ENCODE measurements around the gene SCRT2. TPM values are rescaled to one million over a fixed set of nuclear protein-coding genes. Genes with fewer than 3 reads are reported as not detected.
A peak's percentile ranks its signal among the peaks of the same experiment; 100 is the strongest.
"Not testable (repeated sequence)": the region's sequence is repeated elsewhere in the genome, so short reads cannot be mapped to it uniquely, and the experiment has no call there.

The SCRT2 gene
- total and polyA plus RNA-seq, 10 donors, result 0.09 TPM; not detected in 9

DNA sequence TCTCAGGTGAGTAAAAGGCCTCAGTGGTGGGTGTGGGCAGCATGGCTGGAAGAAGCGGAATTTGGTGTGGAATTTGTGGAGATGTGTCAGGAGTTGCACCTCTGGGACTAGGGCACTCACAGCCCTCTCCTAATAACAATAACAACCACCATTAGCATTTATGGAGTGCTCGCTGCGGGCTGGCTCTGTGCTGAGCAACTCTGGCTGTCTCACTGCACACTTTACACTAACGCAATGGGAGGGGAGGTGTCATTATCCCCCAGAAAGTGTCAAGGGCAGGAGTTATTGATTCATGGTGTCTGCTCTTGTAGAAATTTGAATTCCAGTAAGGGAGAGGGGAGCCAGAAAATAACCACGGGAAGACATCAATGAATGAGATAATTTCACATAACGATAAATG, 22.7 kb upstream of the SCRT2 start:
- H3K4me1 ChIP-seq, result no peaks in the 10 kb centered on the region
- H3K4me3 ChIP-seq, result no peak overlapping the region
- no peaks in the 10 kb centered on the region for H3K9me3 ChIP-seq
- H3K36me3 ChIP-seq, result no peaks in the 10 kb centered on the region
- H3K27me3 ChIP-seq (replicated peaks in 1 of 7), result peaks cover 0 to 39% (median 0%) of the 10 kb centered on the region in 7 donors
- TF ChIP-seq POLR2A (IDR thresholded peaks at IDR 0.05) (no peak), POLR2AphosphoS5 (IDR thresholded peaks at IDR 0.05) (no peak)
- TF ChIP-seq, protein P1, sequence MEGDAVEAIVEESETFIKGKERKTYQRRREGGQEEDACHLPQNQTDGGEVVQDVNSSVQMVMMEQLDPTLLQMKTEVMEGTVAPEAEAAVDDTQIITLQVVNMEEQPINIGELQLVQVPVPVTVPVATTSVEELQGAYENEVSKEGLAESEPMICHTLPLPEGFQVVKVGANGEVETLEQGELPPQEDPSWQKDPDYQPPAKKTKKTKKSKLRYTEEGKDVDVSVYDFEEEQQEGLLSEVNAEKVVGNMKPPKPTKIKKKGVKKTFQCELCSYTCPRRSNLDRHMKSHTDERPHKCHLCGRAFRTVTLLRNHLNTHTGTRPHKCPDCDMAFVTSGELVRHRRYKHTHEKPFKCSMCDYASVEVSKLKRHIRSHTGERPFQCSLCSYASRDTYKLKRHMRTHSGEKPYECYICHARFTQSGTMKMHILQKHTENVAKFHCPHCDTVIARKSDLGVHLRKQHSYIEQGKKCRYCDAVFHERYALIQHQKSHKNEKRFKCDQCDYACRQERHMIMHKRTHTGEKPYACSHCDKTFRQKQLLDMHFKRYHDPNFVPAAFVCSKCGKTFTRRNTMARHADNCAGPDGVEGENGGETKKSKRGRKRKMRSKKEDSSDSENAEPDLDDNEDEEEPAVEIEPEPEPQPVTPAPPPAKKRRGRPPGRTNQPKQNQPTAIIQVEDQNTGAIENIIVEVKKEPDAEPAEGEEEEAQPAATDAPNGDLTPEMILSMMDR (IDR thresholded peaks at IDR 0.05 in 8 of 11, conservative IDR thresholded peaks at IDR 0.05 in 3 of 11), result no peak
- WGBS, 5 donors, result 79 to 87% (median 85%) methylated on average over 6 of the region's 6 CpGs
- intact Hi-C loops (cut with DNase I; ENCODE audit: low total_unique reads), result no loop called here
- peak; percentile 24 for DNase-seq
- no peak overlapping the region for H3K27ac ChIP-seq

DNA sequence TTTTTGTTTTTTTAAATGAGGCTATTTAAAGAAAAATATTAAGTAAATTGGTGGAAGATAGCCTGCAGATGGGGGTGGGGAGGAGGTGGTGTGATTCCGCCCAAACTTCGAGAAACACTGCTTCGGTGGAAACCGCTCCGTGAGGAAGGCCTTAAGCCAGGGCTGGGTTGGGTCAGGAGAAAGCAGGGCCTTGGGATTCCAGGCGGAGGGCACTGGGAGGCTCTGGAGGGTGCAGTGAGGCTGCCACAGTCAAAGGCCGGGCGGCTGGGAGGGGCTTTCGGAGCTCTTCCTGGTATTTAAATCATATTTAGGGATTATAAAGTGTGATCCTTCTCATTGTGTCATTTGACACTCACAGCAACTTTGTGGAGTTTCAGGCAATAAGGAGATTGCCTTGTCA, 22.2 kb upstream of the SCRT2 start:
- 67 to 88% (median 77%) methylated on average over 9 of the region's 9 CpGs for WGBS, 5 donors
- TF ChIP-seq POLR2A (IDR thresholded peaks at IDR 0.05) (no peak), POLR2AphosphoS5 (IDR thresholded peaks at IDR 0.05) (no peak)
- TF ChIP-seq, protein P1 (IDR thresholded peaks at IDR 0.05 in 8 of 11, conservative IDR thresholded peaks at IDR 0.05 in 3 of 11), result no peak

DNA sequence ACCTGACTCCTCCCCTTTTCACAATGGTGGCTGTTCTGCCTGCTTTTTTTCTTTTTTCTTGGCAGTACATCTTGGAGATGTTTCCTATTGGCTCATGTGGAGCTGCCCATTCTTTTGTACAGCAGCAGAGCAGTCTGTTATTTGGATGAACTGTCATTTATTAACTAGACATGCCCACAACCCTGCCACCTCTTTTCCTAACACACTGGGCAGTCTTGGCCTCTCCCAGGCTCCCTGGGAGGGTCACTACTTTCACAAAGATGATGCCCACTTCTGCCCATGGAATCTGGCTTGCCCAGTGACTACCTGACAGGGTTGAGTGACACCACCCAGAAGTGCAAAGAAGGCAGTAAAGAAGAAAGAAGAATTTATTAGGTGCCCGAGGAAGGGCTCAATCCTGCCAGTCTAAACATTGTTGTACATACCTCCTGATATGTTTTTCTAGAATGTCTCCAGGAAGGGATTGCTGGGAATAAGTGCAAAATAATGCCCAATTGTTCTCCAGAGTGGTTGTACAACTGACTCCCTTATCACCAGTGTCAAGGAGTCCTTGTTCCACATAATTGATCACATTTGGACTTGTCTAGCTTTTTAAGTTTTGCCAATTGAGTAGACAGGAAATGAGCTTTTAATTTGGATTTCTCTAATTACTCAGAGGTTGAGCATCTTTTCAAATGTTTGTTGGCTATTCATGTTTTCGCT, 19.7 kb upstream of the SCRT2 start:
- TF ChIP-seq POLR2AphosphoS5 (IDR thresholded peaks at IDR 0.05) (no peak), POLR2A (IDR thresholded peaks at IDR 0.05) (no peak)
- TF ChIP-seq, protein P1 (IDR thresholded peaks at IDR 0.05 in 8 of 11, conservative IDR thresholded peaks at IDR 0.05 in 3 of 11), result no peak
- H3K4me3 ChIP-seq, result no peak overlapping the region
- WGBS, 5 donors, result 66 to 82% (median 79%) methylated on average over 2 of the region's 2 CpGs

More for the DNA sequence above, 22.2 kb upstream of the SCRT2 start:
- DNase-seq, result peak; percentile 41
- no peaks in the 10 kb centered on the region for H3K9me3 ChIP-seq
- no peak overlapping the region for H3K27ac ChIP-seq
- no peaks in the 10 kb centered on the region for H3K36me3 ChIP-seq
- H3K27me3 ChIP-seq (replicated peaks in 1 of 7), result peaks cover 0 to 39% (median 0%) of the 10 kb centered on the region in 7 donors
- H3K4me1 ChIP-seq, result no peaks in the 10 kb centered on the region
- intact Hi-C loops (cut with DNase I; ENCODE audit: low total_unique reads), result no loop called here
- H3K4me3 ChIP-seq, result no peak overlapping the region

DNA sequence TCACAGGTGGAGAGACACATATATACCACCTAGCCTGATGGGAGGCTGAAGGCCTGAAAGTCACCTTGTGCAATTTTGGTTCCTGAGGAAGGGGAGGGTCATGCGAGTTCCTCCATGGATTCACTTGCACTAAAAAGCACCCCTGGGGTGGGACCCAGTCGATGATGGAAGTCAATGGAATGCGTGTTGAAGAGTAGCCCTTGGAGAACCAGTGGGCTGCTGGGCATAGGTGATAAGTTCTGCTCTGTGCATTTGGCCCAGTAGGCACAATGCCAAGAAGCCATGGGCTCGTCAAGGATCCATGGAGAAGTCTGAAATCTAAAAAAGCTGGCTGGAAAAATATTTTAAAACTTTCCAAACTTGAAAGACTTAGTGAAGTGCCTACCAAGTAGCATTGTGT, 18.9 kb upstream of the SCRT2 start:
- 62 to 75% (median 68%) methylated on average over 3 to 4 of the region's 4 CpGs for WGBS, 5 donors
- peaks cover 0 to 4% (median 0%) of the 10 kb centered on the region in 8 donors for H3K9me3 ChIP-seq
- H3K4me1 ChIP-seq, result no peaks in the 10 kb centered on the region
- H3K27ac ChIP-seq, result no peak overlapping the region
- TF ChIP-seq POLR2A (IDR thresholded peaks at IDR 0.05) (no peak), POLR2AphosphoS5 (IDR thresholded peaks at IDR 0.05) (no peak)
- TF ChIP-seq, protein P1 (IDR thresholded peaks at IDR 0.05 in 8 of 11, conservative IDR thresholded peaks at IDR 0.05 in 3 of 11), result no peak
- H3K27me3 ChIP-seq (replicated peaks in 1 of 7), result peaks cover 0 to 38% (median 0%) of the 10 kb centered on the region in 7 donors
- DNase-seq, result peak; percentile 19
- no peak overlapping the region for H3K4me3 ChIP-seq
- no peaks in the 10 kb centered on the region for H3K36me3 ChIP-seq
- intact Hi-C loops (cut with DNase I; ENCODE audit: low total_unique reads), result no loop called here

More for the DNA sequence above, 19.7 kb upstream of the SCRT2 start:
- Histone ChIP-seq H3K36me3 (no peaks in the 10 kb centered on the region), H3K4me1 (no peaks in the 10 kb centered on the region), H3K27me3 (replicated peaks in 1 of 7) (peaks cover 0 to 36% (median 0%) of the 10 kb centered on the region in 7 donors), H3K9me3 (no peaks in the 10 kb centered on the region), H3K27ac (no peak overlapping the region)
- peak; percentile 13 for DNase-seq
- intact Hi-C loops (cut with DNase I; ENCODE audit: low total_unique reads), result no loop called here

DNA sequence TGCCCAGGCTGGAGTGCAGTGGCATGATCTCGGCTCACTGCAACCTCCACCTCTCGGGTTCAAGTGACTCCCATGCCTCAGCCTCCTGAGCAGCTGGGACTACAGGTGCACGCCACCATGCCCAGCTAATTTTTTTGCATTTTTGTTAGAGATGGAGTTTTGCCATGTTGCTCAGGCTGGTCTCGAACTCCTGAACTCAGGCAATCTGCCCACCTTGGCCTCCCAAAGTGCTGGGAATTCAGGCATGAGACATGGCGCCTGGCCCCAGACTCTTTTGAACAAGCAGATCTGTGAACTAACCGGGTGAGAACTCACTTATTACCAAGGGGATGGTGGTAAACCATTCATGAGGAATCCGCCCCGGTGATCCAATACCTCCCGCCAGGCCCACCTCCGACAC, 18.2 kb upstream of the SCRT2 start:
- H3K4me1 ChIP-seq; H3K27ac ChIP-seq; H3K4me3 ChIP-seq; H3K9me3 ChIP-seq; intact Hi-C loops (cut with DNase I; ENCODE audit: low total_unique reads); H3K36me3 ChIP-seq: not testable (repeated sequence)
- H3K27me3 ChIP-seq (replicated peaks in 1 of 7), result peaks cover 0 to 39% (median 3%) of the 10 kb centered on the region in 7 donors
- peak; percentile 24 for DNase-seq
- 86 to 95% (median 89%) methylated on average over 9 to 10 of the region's 10 CpGs for WGBS, 5 donors

Measured in spleen (tissue), 11 donors.